Ecto neural progenitor cell (in vitro differentiated cells): Measurements from ENCODE around the gene DCAF15.
"Not testable (repeated sequence)": the region's sequence is repeated elsewhere in the genome, so short reads cannot be mapped to it uniquely, and the experiment has no call there.

ENCODE experiments used
- DNase-seq: peaks from one replicate; pipeline ENCODE4 v3.0.0-alpha.2; 2018; ENCODE audit warnings: low spot score

Gene DCAF15

GRCh38 chr19:13952154-13952930, at the start of gene DCAF15:
DCAF15 (plus strand) TSS chr19:13952509; CDS start chr19:13952513, 4 bp downstream.
- peak; percentile 99 for DNase-seq

GRCh38 chr19:13902993-13903555, 49.2 kb upstream of the DCAF15 start:
- no peak for DNase-seq

GRCh38 chr19:13905634-13906520, 46.4 kb upstream of the DCAF15 start, which contains the start of the genes BRME1 and CC2D1A:
BRME1 (minus strand) TSS chr19:13906117; CDS start chr19:13904892, 1,225 bp downstream.
CC2D1A (plus strand) TSS chr19:13906201; CDS start chr19:13906442, 241 bp downstream.
- DNase-seq = peak; percentile 96

GRCh38 chr19:13906521-13906904, 45.8 kb upstream of the DCAF15 start:
- DNase-seq = no peak

GRCh38 chr19:13906910-13907309, 45.4 kb upstream of the DCAF15 start:
- no peak for DNase-seq

GRCh38 chr19:13908674-13909073, 43.6 kb upstream of the DCAF15 start:
- DNase-seq = no peak

- no peak for DNase-seq
Measured at GRCh38 chr19:13909430-13909829, 42.9 kb upstream of the DCAF15 start.

GRCh38 chr19:13913352-13913751, 39.0 kb upstream of the DCAF15 start:
- no peak for DNase-seq

GRCh38 chr19:13914777-13915176, 37.5 kb upstream of the DCAF15 start:
- DNase-seq = no peak

- no peak for DNase-seq
Measured at GRCh38 chr19:13917888-13918406, 34.4 kb upstream of the DCAF15 start.

- DNase-seq = no peak
Measured at GRCh38 chr19:13918726-13919411, 33.4 kb upstream of the DCAF15 start.

GRCh38 chr19:13920524-13920923, 31.8 kb upstream of the DCAF15 start:
- no peak for DNase-seq

GRCh38 chr19:13920940-13921747, 31.2 kb upstream of the DCAF15 start:
- DNase-seq = no peak

GRCh38 chr19:13922118-13922517, 30.2 kb upstream of the DCAF15 start:
- DNase-seq = not testable (repeated sequence)

- DNase-seq = no peak
Measured at GRCh38 chr19:13923194-13923987, 28.9 kb upstream of the DCAF15 start.

- DNase-seq = no peak
Measured at GRCh38 chr19:13926010-13926409, 26.3 kb upstream of the DCAF15 start.

GRCh38 chr19:13926715-13927114, 25.6 kb upstream of the DCAF15 start:
- DNase-seq = no peak

- DNase-seq = no peak
Measured at GRCh38 chr19:13929340-13929739, 23.0 kb upstream of the DCAF15 start.

- no peak for DNase-seq
Measured at GRCh38 chr19:13929956-13930355, 22.4 kb upstream of the DCAF15 start.

- DNase-seq = no peak
Measured at GRCh38 chr19:13930402-13930801, 21.9 kb upstream of the DCAF15 start.
